Tibial artery (tissue), 4 donors: Measurements from ENCODE around the gene UBE2E2.

Experiments
- DNase-seq, 2 donors: peaks; one replicate each; pipeline ENCODE4 v3.0.0-alpha.2; 2019
- H3K27ac ChIP-seq, 2 donors: fragments of 200-600 bp; sonication (generic) in 1 of 2; 1 replicate in 1 of 2; 2 replicates in 1 of 2; pipeline ENCODE4 v1.5.1; 2018 to 2019; ENCODE audit warnings: mild to moderate bottlenecking in 1 of 2
- H3K27me3 ChIP-seq, 2 donors: fragments of 200-600 bp; sonication (generic) in 1 of 2; one replicate each; pipeline versions ENCODE4 v1.5.1 to v1.6.0; 2016 to 2019
- H3K36me3 ChIP-seq, 3 donors: fragments of 200-600 bp; sonication (generic) in 2 of 3; one replicate each; pipeline ENCODE4 v1.5.1; 2016 to 2019; ENCODE audit warnings: mild to moderate bottlenecking in 2 of 3
- H3K4me1 ChIP-seq, 4 donors: fragments of 200-600 bp; sonication (generic) in 2 of 4; 1 replicate in 3 of 4; 2 replicates in 1 of 4; pipeline ENCODE4 v1.5.1; 2016 to 2019
- H3K4me3 ChIP-seq, 2 donors: fragments of 200-600 bp; sonication (generic) in 1 of 2; 1 replicate in 1 of 2; 2 replicates in 1 of 2; pipeline ENCODE4 v1.5.1; 2018 to 2019; ENCODE audit warnings: mild to moderate bottlenecking in 2 of 2
- H3K9me3 ChIP-seq, 3 donors: fragments of 200-600 bp; sonication (generic) in 1 of 3; one replicate each; pipeline ENCODE4 v1.5.1; 2016 to 2019
- intact Hi-C: fragments of 100-400 bp; cut with DNase I; formaldehyde crosslinking; loops from one replicate; pipeline ENCODE4 v1.15.0; 2023; ENCODE audit warnings: low total_unique reads
- TF ChIP-seq, protein P1 (sequence below), 2 experiments: fragments of 200-600 bp in 1 of 2; fragments of 450-650 bp in 1 of 2; IDR thresholded peaks; one replicate each; pipeline ENCODE4 v1.5.1; 2017 to 2019; ENCODE audit warnings: antibody characterized with exemption in 2 of 2, mild to moderate bottlenecking in 1 of 2, moderate library complexity in 1 of 2

Gene UBE2E2

DNA sequence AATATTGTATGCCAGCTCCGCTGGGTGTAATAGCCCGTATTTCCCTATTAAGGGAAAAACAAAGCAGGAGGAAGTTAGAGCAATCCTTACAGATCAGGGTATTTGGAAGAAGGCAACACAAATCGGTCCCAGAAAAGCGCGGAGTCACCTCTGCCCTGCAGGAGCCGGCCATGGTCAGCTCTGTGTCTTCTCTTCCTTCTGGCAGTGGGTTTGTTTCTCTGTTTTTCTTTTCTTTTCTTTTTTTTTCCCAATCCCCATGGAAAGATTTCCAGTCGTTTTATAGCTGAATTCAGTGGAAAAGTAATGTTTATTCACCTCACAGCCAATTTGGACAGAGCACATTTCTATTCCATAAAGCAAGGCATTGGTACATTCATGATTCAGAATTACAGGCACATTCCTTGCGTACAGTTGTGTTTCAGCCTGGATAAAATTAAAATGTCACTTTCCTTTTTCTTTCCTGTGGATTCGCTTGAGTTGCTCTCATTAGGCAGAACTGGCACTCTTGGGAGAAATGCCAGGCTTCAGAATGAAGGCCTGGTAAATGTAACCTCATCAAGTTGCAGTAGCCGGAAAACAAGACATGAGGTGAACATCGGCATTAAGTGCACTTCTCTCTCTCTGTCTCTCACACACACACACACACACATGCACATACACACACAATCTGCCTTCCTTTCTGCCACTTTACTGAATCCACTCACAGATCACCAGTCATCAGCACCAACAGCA, 398.1 kb downstream of the UBE2E2 start:
- Histone ChIP-seq H3K36me3 (no peaks in the 10 kb centered on the region), H3K27ac (peak overlapping the region in 1 of 2 donors; percentile 24), H3K4me3 (no peak overlapping the region), H3K4me1 (peaks cover 0 to 16% (median 3%) of the 10 kb centered on the region in 4 donors), H3K9me3 (no peaks in the 10 kb centered on the region), H3K27me3 (no peaks in the 10 kb centered on the region)
- TF ChIP-seq, protein P1, sequence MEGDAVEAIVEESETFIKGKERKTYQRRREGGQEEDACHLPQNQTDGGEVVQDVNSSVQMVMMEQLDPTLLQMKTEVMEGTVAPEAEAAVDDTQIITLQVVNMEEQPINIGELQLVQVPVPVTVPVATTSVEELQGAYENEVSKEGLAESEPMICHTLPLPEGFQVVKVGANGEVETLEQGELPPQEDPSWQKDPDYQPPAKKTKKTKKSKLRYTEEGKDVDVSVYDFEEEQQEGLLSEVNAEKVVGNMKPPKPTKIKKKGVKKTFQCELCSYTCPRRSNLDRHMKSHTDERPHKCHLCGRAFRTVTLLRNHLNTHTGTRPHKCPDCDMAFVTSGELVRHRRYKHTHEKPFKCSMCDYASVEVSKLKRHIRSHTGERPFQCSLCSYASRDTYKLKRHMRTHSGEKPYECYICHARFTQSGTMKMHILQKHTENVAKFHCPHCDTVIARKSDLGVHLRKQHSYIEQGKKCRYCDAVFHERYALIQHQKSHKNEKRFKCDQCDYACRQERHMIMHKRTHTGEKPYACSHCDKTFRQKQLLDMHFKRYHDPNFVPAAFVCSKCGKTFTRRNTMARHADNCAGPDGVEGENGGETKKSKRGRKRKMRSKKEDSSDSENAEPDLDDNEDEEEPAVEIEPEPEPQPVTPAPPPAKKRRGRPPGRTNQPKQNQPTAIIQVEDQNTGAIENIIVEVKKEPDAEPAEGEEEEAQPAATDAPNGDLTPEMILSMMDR (IDR thresholded peaks at IDR 0.05) = no peak
- intact Hi-C loops = no loop called here
- no peak for DNase-seq

DNA sequence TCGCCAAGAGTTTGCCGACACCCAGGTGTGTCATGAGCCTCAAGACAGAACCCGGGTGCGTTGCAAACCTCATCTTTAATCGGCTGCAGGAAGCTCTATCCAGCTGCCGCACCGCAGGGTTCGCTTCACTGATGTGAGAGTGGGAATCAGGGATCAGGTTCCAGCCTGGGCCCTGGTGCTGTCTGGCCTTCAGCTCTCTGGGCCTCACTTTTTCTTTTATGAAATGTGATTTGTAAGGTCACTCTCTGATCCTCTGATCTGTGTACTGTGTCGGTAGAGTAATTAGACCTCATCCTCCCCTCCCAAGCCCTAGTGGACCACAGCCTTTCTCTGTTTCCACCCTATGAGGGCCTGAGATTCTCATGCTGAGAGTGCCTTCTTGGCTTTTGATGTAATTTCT, 399.8 kb downstream of the UBE2E2 start:
- intact Hi-C loops = no loop called here
- Histone ChIP-seq H3K4me1 (peaks cover 0 to 16% (median 3%) of the 10 kb centered on the region in 4 donors), H3K36me3 (no peaks in the 10 kb centered on the region), H3K27ac (no peak overlapping the region), H3K9me3 (no peaks in the 10 kb centered on the region), H3K4me3 (no peak overlapping the region), H3K27me3 (no peaks in the 10 kb centered on the region)
- DNase-seq = no peak
- TF ChIP-seq, protein P1 (IDR thresholded peaks at IDR 0.05) = no peak

DNA sequence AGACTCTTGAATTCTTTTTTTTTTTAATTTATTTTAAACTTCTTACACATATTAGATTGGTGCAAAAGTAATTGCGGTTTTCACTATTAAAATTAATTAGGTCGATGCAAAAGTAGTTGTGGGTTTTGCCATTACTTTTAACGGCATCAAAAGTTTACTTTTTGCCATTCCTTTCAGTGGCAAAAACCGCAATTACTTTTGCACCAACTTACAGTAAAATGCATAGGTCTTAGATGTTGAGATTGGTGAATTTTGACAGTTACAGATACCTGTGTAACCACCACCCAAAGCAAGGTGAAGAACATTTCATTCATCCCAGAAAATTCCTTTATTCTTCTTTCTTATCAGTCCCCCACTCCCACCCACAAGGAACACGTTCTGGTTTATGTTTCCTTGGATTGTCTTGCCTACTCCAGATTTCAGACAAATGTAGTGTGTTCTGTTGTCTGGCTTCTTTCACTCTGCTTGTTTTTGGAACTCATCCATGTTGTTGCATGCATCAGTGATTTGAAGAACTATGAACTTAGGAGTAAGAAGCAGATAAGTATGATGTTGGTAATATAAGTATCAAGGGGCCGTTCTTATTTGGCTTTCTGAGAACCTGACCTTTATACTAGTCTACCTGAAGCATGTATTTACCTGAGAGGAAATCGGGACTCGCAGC, 404.2 kb downstream of the UBE2E2 start:
- intact Hi-C loops = no loop called here

DNA sequence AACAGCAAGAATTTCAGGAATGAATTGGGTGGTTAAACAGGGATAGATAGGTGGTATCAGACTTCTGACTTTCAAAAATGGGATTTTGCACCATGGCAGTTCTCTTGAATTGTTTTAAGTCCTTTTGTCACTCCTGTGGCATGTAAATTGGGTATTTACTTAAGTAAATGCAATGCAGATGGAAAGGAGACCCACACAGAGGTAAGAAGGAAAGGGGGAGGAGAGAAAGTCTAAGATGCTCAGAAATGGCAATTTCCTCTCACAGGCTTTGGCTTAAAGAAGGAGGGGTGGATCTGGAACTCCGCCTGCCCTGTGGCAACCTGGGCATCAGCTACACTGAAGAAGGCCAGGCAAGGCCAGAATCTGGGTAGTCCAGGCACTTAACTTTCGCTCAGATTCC, 405.5 kb downstream of the UBE2E2 start:
- intact Hi-C loops = no loop called here
- TF ChIP-seq, protein P1 (IDR thresholded peaks at IDR 0.05) = no peak
- H3K9me3 ChIP-seq = no peaks in the 10 kb centered on the region
- no peak for DNase-seq
- peaks cover 0 to 17% (median 14%) of the 10 kb centered on the region in 4 donors for H3K4me1 ChIP-seq
- no peaks in the 10 kb centered on the region for H3K36me3 ChIP-seq
- no peaks in the 10 kb centered on the region for H3K27me3 ChIP-seq
- no peak overlapping the region for H3K4me3 ChIP-seq
- no peak overlapping the region for H3K27ac ChIP-seq

More for the DNA sequence above, 404.2 kb downstream of the UBE2E2 start:
- H3K36me3 ChIP-seq = no peaks in the 10 kb centered on the region
- TF ChIP-seq, protein P1 (IDR thresholded peaks at IDR 0.05) = no peak
- no peaks in the 10 kb centered on the region for H3K27me3 ChIP-seq
- H3K4me3 ChIP-seq = no peak overlapping the region
- peaks cover 0 to 13% (median 11%) of the 10 kb centered on the region in 4 donors for H3K4me1 ChIP-seq
- H3K27ac ChIP-seq = no peak overlapping the region
- DNase-seq = no peak
- H3K9me3 ChIP-seq = no peaks in the 10 kb centered on the region

DNA sequence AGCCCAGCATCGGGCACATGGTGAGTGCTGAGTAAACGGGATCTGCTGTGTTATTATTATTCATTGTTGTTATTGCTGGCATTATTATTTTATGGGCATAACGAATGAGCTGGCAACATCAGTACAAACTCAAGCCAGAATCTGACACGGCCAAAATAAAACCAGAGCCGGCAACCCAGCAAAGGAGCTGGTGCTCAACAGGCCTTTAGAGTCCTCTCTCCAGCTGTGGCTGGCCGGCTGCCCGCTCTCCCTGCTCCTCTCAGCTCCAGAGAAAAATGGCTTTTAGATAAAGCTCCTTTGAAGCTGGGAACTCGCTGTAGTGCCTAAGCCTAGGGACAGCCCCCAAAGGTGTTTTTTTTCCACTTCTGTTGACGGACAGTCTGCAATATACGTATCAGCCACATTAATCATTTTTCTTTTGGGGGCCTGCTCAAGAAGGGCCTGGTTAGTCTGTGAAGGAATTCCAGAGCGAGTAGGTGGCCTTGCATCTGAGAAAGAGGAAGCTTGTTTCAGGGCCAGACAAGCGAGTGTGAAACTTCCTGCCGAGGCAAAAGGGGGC, 408.7 kb downstream of the UBE2E2 start:
- Histone ChIP-seq H3K27me3 (no peaks in the 10 kb centered on the region), H3K27ac (peak overlapping the region; percentile 78 to 80), H3K36me3 (no peaks in the 10 kb centered on the region), H3K9me3 (no peaks in the 10 kb centered on the region), H3K4me1 (peaks cover 0 to 17% (median 14%) of the 10 kb centered on the region in 4 donors), H3K4me3 (peak overlapping the region; percentile 41 to 45)
- intact Hi-C loops = no loop called here
- DNase-seq = peak; percentile 68 to 87
- TF ChIP-seq, protein P1 (IDR thresholded peaks at IDR 0.05) = no peak
